WTC11 (cell line): Measurements from ENCODE around the gene XRCC2. TPM values are rescaled to one million over a fixed set of nuclear protein-coding genes. Genes with fewer than 3 reads are reported as not detected.

Experiments used
- ATAC-seq: fragments of 200-7000 bp; cut with Tn5 transposase; 2 replicates; pipeline ENCODE4 v1.10.0; 2021; ENCODE audit warnings: mild to moderate bottlenecking, moderate library complexity
- CTCF ChIA-PET: fragments of 300-600 bp; sonication (Branson Sonifier 250); formaldehyde crosslinking; loops from one replicate; lab custom pipeline; 2021; ENCODE audit warnings: antibody characterized with exemption; lab: Charles Lee
- POLR2A ChIA-PET: fragments of 350-600 bp; sonication (Branson Sonifier 250); formaldehyde crosslinking; loops from one replicate; lab custom pipeline; 2021; ENCODE audit warnings: antibody characterized with exemption; lab: Charles Lee
- DNase-seq: peaks from one replicate; pipeline ENCODE4 v3.0.0; 2021; ENCODE audit warnings: low spot score
- H3K27ac Mint-ChIP-seq: 2 replicates; pipeline ENCODE4 v1.8.0; 2021; ENCODE audit warnings: mixed read lengths
- H3K27me3 Mint-ChIP-seq: 2 replicates; pipeline ENCODE4 v1.8.0; 2021; ENCODE audit warnings: low read depth, mild to moderate bottlenecking, moderate library complexity, mixed read lengths
- H3K36me3 Mint-ChIP-seq: 2 replicates; pipeline ENCODE4 v1.8.0; 2021; ENCODE audit warnings: mixed read lengths
- H3K4me1 Mint-ChIP-seq: 2 replicates; pipeline ENCODE4 v1.8.0; 2022; ENCODE audit warnings: mixed read lengths
- H3K4me3 Mint-ChIP-seq: 2 replicates; pipeline ENCODE4 v1.8.0; 2021; ENCODE audit warnings: mild to moderate bottlenecking, moderate library complexity, mixed read lengths
- H3K9me3 Mint-ChIP-seq: 2 replicates; pipeline ENCODE4 v1.8.0; 2021; ENCODE audit warnings: mixed read lengths
- CBFB ChIP-seq: sonication (generic); formaldehyde crosslinking; IDR thresholded peaks from 2 replicates; pipeline ENCODE4 v1.8.1; 2022; ENCODE audit warnings: mild to moderate bottlenecking, low read depth, missing genetic modification reagents
- ELF4 ChIP-seq: sonication (generic); formaldehyde crosslinking; IDR thresholded peaks from 2 replicates; pipeline ENCODE4 v1.8.1; 2022; ENCODE audit warnings: low read depth, mild to moderate bottlenecking, moderate library complexity, missing genetic modification reagents
- ERG ChIP-seq: fragments of 250-450 bp; sonication (Bioruptor Pico); IDR thresholded peaks from 2 replicates; pipeline ENCODE4 v1.8.0; 2021; ENCODE audit warnings: mild to moderate bottlenecking
- JAZF1 ChIP-seq: fragments of 250-450 bp; sonication (Bioruptor Pico); IDR thresholded peaks from 2 replicates; pipeline ENCODE4 v1.9.0; 2021; ENCODE audit warnings: moderate library complexity, mild to moderate bottlenecking, inconsistent platforms
- MAX ChIP-seq: sonication (generic); formaldehyde crosslinking; IDR thresholded peaks from 2 replicates; pipeline ENCODE4 v1.8.0; 2022; ENCODE audit warnings: mild to moderate bottlenecking, missing genetic modification reagents
- MXD4 ChIP-seq: fragments of 250-450 bp; sonication (Bioruptor Pico); IDR thresholded peaks from 2 replicates; pipeline ENCODE4 v1.8.0; 2021; ENCODE audit warnings: mild to moderate bottlenecking, moderate library complexity, borderline replicate concordance
- MYBL2 ChIP-seq: sonication (generic); formaldehyde crosslinking; IDR thresholded peaks from 2 replicates; pipeline ENCODE4 v1.8.1; 2023; ENCODE audit warnings: mild to moderate bottlenecking, moderate library complexity, missing genetic modification reagents
- NFE2L1 ChIP-seq: sonication (generic); formaldehyde crosslinking; IDR thresholded peaks from 2 replicates; pipeline ENCODE4 v1.8.1; 2023; ENCODE audit warnings: missing genetic modification reagents
- NFYB ChIP-seq: sonication (generic); formaldehyde crosslinking; conservative IDR thresholded peaks from 2 replicates; pipeline ENCODE4 v1.8.0; 2022; ENCODE audit warnings: low read depth, missing genetic modification reagents
- OVOL2 ChIP-seq: fragments of 250-450 bp; sonication (Bioruptor Pico); IDR thresholded peaks from 2 replicates; pipeline ENCODE4 v1.9.0; 2021; ENCODE audit warnings: mild to moderate bottlenecking, borderline replicate concordance
- RORB ChIP-seq: fragments of 250-450 bp; sonication (Bioruptor Pico); IDR thresholded peaks from 2 replicates; pipeline ENCODE4 v1.9.0; 2021; ENCODE audit warnings: mild to moderate bottlenecking
- SMAD3 ChIP-seq: sonication (generic); formaldehyde crosslinking; IDR thresholded peaks from 2 replicates; pipeline ENCODE4 v1.8.0; 2022; ENCODE audit warnings: missing genetic modification reagents, mild to moderate bottlenecking, borderline replicate concordance
- SMAD4 ChIP-seq: sonication (generic); formaldehyde crosslinking; IDR thresholded peaks from 2 replicates; pipeline ENCODE4 v1.8.0; 2022; ENCODE audit warnings: mild to moderate bottlenecking, missing genetic modification reagents
- USF2 ChIP-seq: sonication (generic); formaldehyde crosslinking; IDR thresholded peaks from 2 replicates; pipeline ENCODE4 v1.8.1; 2023; ENCODE audit warnings: mild to moderate bottlenecking, missing genetic modification reagents, moderate library complexity
- ZNF121 ChIP-seq: sonication (generic); formaldehyde crosslinking; IDR thresholded peaks from 2 replicates; pipeline ENCODE4 v1.8.0; 2023; ENCODE audit warnings: missing genetic modification reagents
- ZNF138 ChIP-seq: sonication (generic); formaldehyde crosslinking; conservative IDR thresholded peaks from 2 replicates; pipeline ENCODE4 v1.8.1; 2022; ENCODE audit warnings: mild to moderate bottlenecking, moderate library complexity, missing genetic modification reagents
- ZNF219 ChIP-seq: sonication (generic); formaldehyde crosslinking; IDR thresholded peaks from 2 replicates; pipeline ENCODE4 v1.8.0; 2023; ENCODE audit warnings: missing genetic modification reagents, mild to moderate bottlenecking, borderline replicate concordance
- ZNF416 ChIP-seq: fragments of 250-450 bp; sonication (Bioruptor Pico); IDR thresholded peaks from 2 replicates; pipeline ENCODE4 v1.9.0; 2021; ENCODE audit warnings: mild to moderate bottlenecking, inconsistent platforms
- total RNA-seq: library from RNA; stranded (reverse); gene quantifications from 3 replicates; pipeline ENCODE4 v1.2.3, GENCODE V29; 2021
- TF ChIP-seq, protein P1 (sequence below): fragments of 250-450 bp; sonication (Bioruptor Pico); IDR thresholded peaks from 2 replicates; pipeline ENCODE4 v1.9.0; 2021; ENCODE audit warnings: mild to moderate bottlenecking, borderline replicate concordance
- TF ChIP-seq, protein P2 (sequence below): sonication (generic); formaldehyde crosslinking; IDR thresholded peaks from 2 replicates; pipeline ENCODE4 v1.8.1; 2023; ENCODE audit warnings: mild to moderate bottlenecking, missing genetic modification reagents
- TF ChIP-seq, protein P3 (sequence below): sonication (generic); formaldehyde crosslinking; IDR thresholded peaks from 2 replicates; pipeline ENCODE4 v1.8.1; 2022; ENCODE audit warnings: missing genetic modification reagents, borderline replicate concordance

The XRCC2 gene
- total RNA-seq, 1 experiment from 2014 or later, result 25.4 TPM

GRCh38 chr7:152672626-152673025 is 3.3 kb downstream of the XRCC2 start:
- POLR2A ChIA-PET, result interaction anchor here (0.8 kb wide), 1 partner anchor 88 kb away, joined by 3 read pairs; no protein-coding TSS in a partner anchor
- ATAC-seq (no peak), DNase-seq (no peak)
- Mint-ChIP-seq H3K27ac (peak overlapping the region; percentile 15; the same call in 1 of the 2 replicates), H3K9me3 (no peaks in the 10 kb centered on the region), H3K27me3 (no peaks in the 10 kb centered on the region), H3K36me3 (peaks cover 28% of the 10 kb centered on the region), H3K4me1 (peaks cover 9% of the 10 kb centered on the region), H3K4me3 (no peak overlapping the region)
- no peak for TF ChIP-seq SMAD3 (CRISPR knock-in tag)
- no peak for TF ChIP-seq USF2 (CRISPR knock-in tag)
- CTCF ChIA-PET, result no interaction called here

- Mint-ChIP-seq H3K4me1 (peaks cover 1% of the 10 kb centered on the region), H3K36me3 (peaks cover 32% of the 10 kb centered on the region), H3K27ac (peak overlapping the region; percentile 6), H3K27me3 (no peaks in the 10 kb centered on the region), H3K9me3 (no peaks in the 10 kb centered on the region), H3K4me3 (no peak overlapping the region)
- ATAC-seq (no peak), DNase-seq (no peak)
- CTCF ChIA-PET, result no interaction called here
- POLR2A ChIA-PET, result no interaction called here
- no peak for TF ChIP-seq SMAD4
- TF ChIP-seq RORB, result no peak
- no peak for TF ChIP-seq NFE2L1 (CRISPR knock-in tag)
- no peak for TF ChIP-seq ZNF219 (CRISPR knock-in tag)
- TF ChIP-seq ZNF121, result no peak
- TF ChIP-seq JAZF1 (CRISPR knock-in tag), result no peak
- TF ChIP-seq ELF4 (CRISPR knock-in tag), result no peak
- TF ChIP-seq, all 79 proteins: peak for 0
Measured at GRCh38 chr7:152669758-152670157, 6.2 kb downstream of the XRCC2 start.

DNA sequence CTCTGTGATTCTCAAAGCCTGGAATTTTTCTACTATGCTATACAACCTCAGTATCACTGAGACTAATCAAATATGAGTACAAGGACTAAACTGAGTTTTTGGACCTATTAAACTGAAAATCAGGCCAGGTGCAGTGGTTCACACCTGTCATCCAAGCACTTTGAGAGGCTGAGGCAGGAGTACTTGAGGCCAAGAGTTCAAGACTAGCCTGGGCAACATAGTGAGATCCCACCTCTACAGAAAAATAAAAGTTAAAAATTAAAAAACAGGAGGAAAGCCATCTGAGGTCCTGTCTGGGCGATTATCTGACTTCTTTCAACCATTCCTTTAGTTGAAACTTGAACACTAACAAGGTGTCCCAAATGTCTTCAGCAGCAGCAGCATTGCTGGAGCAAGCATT is 7.0 kb downstream of the XRCC2 start:
- H3K27me3 Mint-ChIP-seq, result no peaks in the 10 kb centered on the region
- TF ChIP-seq ZNF416, result no peak
- TF ChIP-seq, all 79 proteins: peak for 0
- Mint-ChIP-seq H3K4me1 (no peaks in the 10 kb centered on the region), H3K36me3 (peaks cover 32% of the 10 kb centered on the region), H3K27ac (no peak overlapping the region), H3K9me3 (no peaks in the 10 kb centered on the region), H3K4me3 (no peak overlapping the region)
- DNase-seq (no peak), ATAC-seq (no peak)
- POLR2A ChIA-PET, result no interaction called here
- CTCF ChIA-PET, result no interaction called here

GRCh38 chr7:152667958-152668357 is 8.0 kb downstream of the XRCC2 start:
- Mint-ChIP-seq H3K27me3 (no peaks in the 10 kb centered on the region), H3K9me3 (no peaks in the 10 kb centered on the region), H3K4me1 (0 out of 2 replicates have a peak, but pooled peaks cover 3% of the 10 kb centered on the region), H3K36me3 (peaks cover 29% of the 10 kb centered on the region), H3K4me3 (no peak overlapping the region), H3K27ac (no peak overlapping the region)
- TF ChIP-seq MXD4 (CRISPR knock-in tag) (no peak), OVOL2 (CRISPR knock-in tag) (no peak), CBFB (CRISPR knock-in tag) (no peak), NFYB (CRISPR knock-in tag) (no peak), MYBL2 (CRISPR knock-in tag) (no peak), MAX (CRISPR knock-in tag) (no peak), ERG (CRISPR knock-in tag) (no peak), ZNF138 (CRISPR knock-in tag) (no peak)
- TF ChIP-seq, protein P1, sequence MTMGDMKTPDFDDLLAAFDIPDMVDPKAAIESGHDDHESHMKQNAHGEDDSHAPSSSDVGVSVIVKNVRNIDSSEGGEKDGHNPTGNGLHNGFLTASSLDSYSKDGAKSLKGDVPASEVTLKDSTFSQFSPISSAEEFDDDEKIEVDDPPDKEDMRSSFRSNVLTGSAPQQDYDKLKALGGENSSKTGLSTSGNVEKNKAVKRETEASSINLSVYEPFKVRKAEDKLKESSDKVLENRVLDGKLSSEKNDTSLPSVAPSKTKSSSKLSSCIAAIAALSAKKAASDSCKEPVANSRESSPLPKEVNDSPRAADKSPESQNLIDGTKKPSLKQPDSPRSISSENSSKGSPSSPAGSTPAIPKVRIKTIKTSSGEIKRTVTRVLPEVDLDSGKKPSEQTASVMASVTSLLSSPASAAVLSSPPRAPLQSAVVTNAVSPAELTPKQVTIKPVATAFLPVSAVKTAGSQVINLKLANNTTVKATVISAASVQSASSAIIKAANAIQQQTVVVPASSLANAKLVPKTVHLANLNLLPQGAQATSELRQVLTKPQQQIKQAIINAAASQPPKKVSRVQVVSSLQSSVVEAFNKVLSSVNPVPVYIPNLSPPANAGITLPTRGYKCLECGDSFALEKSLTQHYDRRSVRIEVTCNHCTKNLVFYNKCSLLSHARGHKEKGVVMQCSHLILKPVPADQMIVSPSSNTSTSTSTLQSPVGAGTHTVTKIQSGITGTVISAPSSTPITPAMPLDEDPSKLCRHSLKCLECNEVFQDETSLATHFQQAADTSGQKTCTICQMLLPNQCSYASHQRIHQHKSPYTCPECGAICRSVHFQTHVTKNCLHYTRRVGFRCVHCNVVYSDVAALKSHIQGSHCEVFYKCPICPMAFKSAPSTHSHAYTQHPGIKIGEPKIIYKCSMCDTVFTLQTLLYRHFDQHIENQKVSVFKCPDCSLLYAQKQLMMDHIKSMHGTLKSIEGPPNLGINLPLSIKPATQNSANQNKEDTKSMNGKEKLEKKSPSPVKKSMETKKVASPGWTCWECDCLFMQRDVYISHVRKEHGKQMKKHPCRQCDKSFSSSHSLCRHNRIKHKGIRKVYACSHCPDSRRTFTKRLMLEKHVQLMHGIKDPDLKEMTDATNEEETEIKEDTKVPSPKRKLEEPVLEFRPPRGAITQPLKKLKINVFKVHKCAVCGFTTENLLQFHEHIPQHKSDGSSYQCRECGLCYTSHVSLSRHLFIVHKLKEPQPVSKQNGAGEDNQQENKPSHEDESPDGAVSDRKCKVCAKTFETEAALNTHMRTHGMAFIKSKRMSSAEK (CRISPR knock-in tag), result no peak
- TF ChIP-seq, protein P2, sequence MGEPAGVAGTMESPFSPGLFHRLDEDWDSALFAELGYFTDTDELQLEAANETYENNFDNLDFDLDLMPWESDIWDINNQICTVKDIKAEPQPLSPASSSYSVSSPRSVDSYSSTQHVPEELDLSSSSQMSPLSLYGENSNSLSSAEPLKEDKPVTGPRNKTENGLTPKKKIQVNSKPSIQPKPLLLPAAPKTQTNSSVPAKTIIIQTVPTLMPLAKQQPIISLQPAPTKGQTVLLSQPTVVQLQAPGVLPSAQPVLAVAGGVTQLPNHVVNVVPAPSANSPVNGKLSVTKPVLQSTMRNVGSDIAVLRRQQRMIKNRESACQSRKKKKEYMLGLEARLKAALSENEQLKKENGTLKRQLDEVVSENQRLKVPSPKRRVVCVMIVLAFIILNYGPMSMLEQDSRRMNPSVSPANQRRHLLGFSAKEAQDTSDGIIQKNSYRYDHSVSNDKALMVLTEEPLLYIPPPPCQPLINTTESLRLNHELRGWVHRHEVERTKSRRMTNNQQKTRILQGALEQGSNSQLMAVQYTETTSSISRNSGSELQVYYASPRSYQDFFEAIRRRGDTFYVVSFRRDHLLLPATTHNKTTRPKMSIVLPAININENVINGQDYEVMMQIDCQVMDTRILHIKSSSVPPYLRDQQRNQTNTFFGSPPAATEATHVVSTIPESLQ, result no peak
- TF ChIP-seq, protein P3, sequence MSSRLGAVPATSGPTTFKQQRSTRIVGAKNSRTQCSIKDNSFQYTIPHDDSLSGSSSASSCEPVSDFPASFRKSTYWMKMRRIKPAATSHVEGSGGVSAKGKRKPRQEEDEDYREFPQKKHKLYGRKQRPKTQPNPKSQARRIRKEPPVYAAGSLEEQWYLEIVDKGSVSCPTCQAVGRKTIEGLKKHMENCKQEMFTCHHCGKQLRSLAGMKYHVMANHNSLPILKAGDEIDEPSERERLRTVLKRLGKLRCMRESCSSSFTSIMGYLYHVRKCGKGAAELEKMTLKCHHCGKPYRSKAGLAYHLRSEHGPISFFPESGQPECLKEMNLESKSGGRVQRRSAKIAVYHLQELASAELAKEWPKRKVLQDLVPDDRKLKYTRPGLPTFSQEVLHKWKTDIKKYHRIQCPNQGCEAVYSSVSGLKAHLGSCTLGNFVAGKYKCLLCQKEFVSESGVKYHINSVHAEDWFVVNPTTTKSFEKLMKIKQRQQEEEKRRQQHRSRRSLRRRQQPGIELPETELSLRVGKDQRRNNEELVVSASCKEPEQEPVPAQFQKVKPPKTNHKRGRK, result no peak
- CTCF ChIA-PET, result no interaction called here
- ATAC-seq, result no peak
- DNase-seq, result no peak
- POLR2A ChIA-PET, result no interaction called here
